Mucosa of rectum (tissue), 2 donors: ENCODE results near the gene SNN.

ENCODE experiments used
- H3K27ac ChIP-seq, 2 donors: one replicate each; pipeline ENCODE4 v1.7.0; 2013; ENCODE audit warnings: inconsistent platforms in 2 of 2, low read depth in 2 of 2, low read length in 2 of 2
- H3K27me3 ChIP-seq, 2 donors: one replicate each; pipeline ENCODE4 v1.7.0; 2013; ENCODE audit warnings: low read length in 2 of 2; ENCODE audit not compliant: control insufficient read depth in 2 of 2, insufficient read depth in 2 of 2
- H3K36me3 ChIP-seq, 2 donors: one replicate each; pipeline ENCODE4 v1.7.0; 2013; ENCODE audit warnings: low read length in 2 of 2; ENCODE audit not compliant: control insufficient read depth in 2 of 2, insufficient read depth in 2 of 2
- H3K4me1 ChIP-seq, 2 donors: one replicate each; pipeline ENCODE4 v1.7.0; 2013; ENCODE audit warnings: low read length in 2 of 2, mild to moderate bottlenecking in 1 of 2; ENCODE audit not compliant: control insufficient read depth in 2 of 2, insufficient read depth in 2 of 2
- H3K4me3 ChIP-seq, 2 donors: one replicate each; pipeline ENCODE4 v1.7.0; 2013; ENCODE audit warnings: low read length in 2 of 2
- H3K9ac ChIP-seq, 2 donors: one replicate each; pipeline ENCODE4 v1.7.0; 2013; ENCODE audit warnings: low read length in 2 of 2, low read depth in 1 of 2, mild to moderate bottlenecking in 1 of 2
- H3K9me3 ChIP-seq, 2 donors: one replicate each; pipeline ENCODE4 v1.7.0; 2013; ENCODE audit warnings: low read length in 2 of 2; ENCODE audit not compliant: control insufficient read depth in 2 of 2
- donor health status: healthy.
- donor health status: Normal muscosa, but diverticular disease.

The SNN gene

GRCh38 chr16:11715246-11715947, 47.1 kb downstream of the SNN start:
- H3K27ac ChIP-seq, result no peak overlapping the region
- H3K9ac ChIP-seq, result no peak overlapping the region
- H3K36me3 ChIP-seq, result peaks cover 38 to 44% of the 10 kb centered on the region in 2 donors
- no peaks in the 10 kb centered on the region for H3K9me3 ChIP-seq
- H3K4me3 ChIP-seq, result no peak overlapping the region
- no peaks in the 10 kb centered on the region for H3K27me3 ChIP-seq
- H3K4me1 ChIP-seq, result no peaks in the 10 kb centered on the region

- no peaks in the 10 kb centered on the region for H3K27me3 ChIP-seq
- H3K4me3 ChIP-seq, result no peak overlapping the region
- no peaks in the 10 kb centered on the region for H3K9me3 ChIP-seq
- H3K4me1 ChIP-seq, result no peaks in the 10 kb centered on the region
- H3K27ac ChIP-seq, result no peak overlapping the region
- no peak overlapping the region for H3K9ac ChIP-seq
- peaks cover 34 to 38% of the 10 kb centered on the region in 2 donors for H3K36me3 ChIP-seq
Measured at GRCh38 chr16:11716336-11716735, 48.1 kb downstream of the SNN start.

- no peak overlapping the region for H3K4me3 ChIP-seq
- H3K9ac ChIP-seq, result no peak overlapping the region
- H3K9me3 ChIP-seq, result no peaks in the 10 kb centered on the region
- no peak overlapping the region for H3K27ac ChIP-seq
- H3K27me3 ChIP-seq, result no peaks in the 10 kb centered on the region
- peaks cover 30 to 42% of the 10 kb centered on the region in 2 donors for H3K36me3 ChIP-seq
- peaks cover 0 to 5% of the 10 kb centered on the region in 2 donors for H3K4me1 ChIP-seq
Measured at GRCh38 chr16:11717811-11718210, 49.6 kb downstream of the SNN start.

- no peaks in the 10 kb centered on the region for H3K27me3 ChIP-seq
Measured at GRCh38 chr16:11719171-11719570, 50.9 kb downstream of the SNN start.

GRCh38 chr16:11719762-11720161, 51.5 kb downstream of the SNN start:
- no peaks in the 10 kb centered on the region for H3K27me3 ChIP-seq
- H3K9me3 ChIP-seq, result no peaks in the 10 kb centered on the region
- no peak overlapping the region for H3K27ac ChIP-seq
- H3K4me3 ChIP-seq, result no peak overlapping the region
- peaks cover 0 to 5% of the 10 kb centered on the region in 2 donors for H3K4me1 ChIP-seq
- peaks cover 34 to 48% of the 10 kb centered on the region in 2 donors for H3K36me3 ChIP-seq
- no peak overlapping the region for H3K9ac ChIP-seq

More at GRCh38 chr16:11719171-11719570, 50.9 kb downstream of the SNN start:
- peaks cover 31 to 44% of the 10 kb centered on the region in 2 donors for H3K36me3 ChIP-seq
- no peaks in the 10 kb centered on the region for H3K9me3 ChIP-seq
- H3K27ac ChIP-seq, result no peak overlapping the region
- H3K9ac ChIP-seq, result no peak overlapping the region
- no peak overlapping the region for H3K4me3 ChIP-seq
- H3K4me1 ChIP-seq, result peaks cover 0 to 5% of the 10 kb centered on the region in 2 donors

- no peaks in the 10 kb centered on the region for H3K9me3 ChIP-seq
- no peak overlapping the region for H3K4me3 ChIP-seq
- no peak overlapping the region for H3K27ac ChIP-seq
Measured at GRCh38 chr16:11721781-11722467, 53.7 kb downstream of the SNN start.

GRCh38 chr16:11722468-11722808, 54.2 kb downstream of the SNN start:
- Histone ChIP-seq H3K4me3 (no peak overlapping the region), H3K9me3 (no peaks in the 10 kb centered on the region), H3K4me1 (peaks cover 0 to 5% of the 10 kb centered on the region in 2 donors), H3K36me3 (peaks cover 38 to 50% of the 10 kb centered on the region in 2 donors), H3K27ac (no peak overlapping the region), H3K27me3 (no peaks in the 10 kb centered on the region), H3K9ac (no peak overlapping the region)

More at GRCh38 chr16:11721781-11722467, 53.7 kb downstream of the SNN start:
- H3K9ac ChIP-seq, result no peak overlapping the region
- H3K4me1 ChIP-seq, result peaks cover 0 to 5% of the 10 kb centered on the region in 2 donors
- H3K27me3 ChIP-seq, result no peaks in the 10 kb centered on the region
- peaks cover 38 to 50% of the 10 kb centered on the region in 2 donors for H3K36me3 ChIP-seq

- Histone ChIP-seq H3K27ac (no peak overlapping the region), H3K4me3 (no peak overlapping the region), H3K36me3 (peaks cover 40 to 57% of the 10 kb centered on the region in 2 donors), H3K4me1 (peaks cover 0 to 5% of the 10 kb centered on the region in 2 donors), H3K27me3 (no peaks in the 10 kb centered on the region), H3K9ac (no peak overlapping the region), H3K9me3 (no peaks in the 10 kb centered on the region)
Measured at GRCh38 chr16:11725457-11725856, 57.2 kb downstream of the SNN start.

- peaks cover 41 to 60% of the 10 kb centered on the region in 2 donors for H3K36me3 ChIP-seq
- no peak overlapping the region for H3K27ac ChIP-seq
- no peak overlapping the region for H3K9ac ChIP-seq
- no peaks in the 10 kb centered on the region for H3K9me3 ChIP-seq
- H3K4me3 ChIP-seq, result no peak overlapping the region
- no peaks in the 10 kb centered on the region for H3K27me3 ChIP-seq
- peaks cover 0 to 8% of the 10 kb centered on the region in 2 donors for H3K4me1 ChIP-seq
Measured at GRCh38 chr16:11726008-11726407, 57.8 kb downstream of the SNN start.

- no peaks in the 10 kb centered on the region for H3K9me3 ChIP-seq
- H3K4me1 ChIP-seq, result peaks cover 6 to 9% of the 10 kb centered on the region in 2 donors
- H3K4me3 ChIP-seq, result no peak overlapping the region
- H3K9ac ChIP-seq, result no peak overlapping the region
- H3K27ac ChIP-seq, result peak overlapping the region; percentile 2 to 3
- H3K27me3 ChIP-seq, result no peaks in the 10 kb centered on the region
- peaks cover 52 to 59% of the 10 kb centered on the region in 2 donors for H3K36me3 ChIP-seq
Measured at GRCh38 chr16:11727796-11728543, 59.7 kb downstream of the SNN start.
